ENCODE results near the gene LSM3.
"Not testable (repeated sequence)": the region's sequence is repeated elsewhere in the genome, so short reads cannot be mapped to it uniquely, and the experiment has no call there.

Gene LSM3

DNA sequence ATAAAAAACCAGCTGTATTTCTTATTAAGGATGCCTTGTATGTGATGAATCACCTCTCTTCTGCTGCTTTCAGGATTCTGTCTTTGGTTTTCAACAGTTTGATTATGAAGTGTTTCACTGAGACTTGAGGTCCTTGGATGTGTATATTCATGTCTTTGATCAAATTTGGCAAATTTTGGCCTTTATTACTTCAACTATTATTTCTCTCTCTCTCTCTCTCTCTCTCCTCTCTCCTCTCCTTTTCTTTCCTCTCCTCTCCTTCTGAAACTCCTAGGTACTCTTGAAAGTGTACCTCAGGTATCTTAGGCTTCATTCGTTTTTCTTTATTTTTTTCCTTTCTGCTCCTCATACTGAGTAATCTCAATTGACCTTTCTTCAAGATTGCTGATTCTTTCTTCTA lies 43.3 kb downstream of the LSM3 start:
- no peak for DNase-seq (ENCODE audit: low read depth in 2 of 2)

DNA sequence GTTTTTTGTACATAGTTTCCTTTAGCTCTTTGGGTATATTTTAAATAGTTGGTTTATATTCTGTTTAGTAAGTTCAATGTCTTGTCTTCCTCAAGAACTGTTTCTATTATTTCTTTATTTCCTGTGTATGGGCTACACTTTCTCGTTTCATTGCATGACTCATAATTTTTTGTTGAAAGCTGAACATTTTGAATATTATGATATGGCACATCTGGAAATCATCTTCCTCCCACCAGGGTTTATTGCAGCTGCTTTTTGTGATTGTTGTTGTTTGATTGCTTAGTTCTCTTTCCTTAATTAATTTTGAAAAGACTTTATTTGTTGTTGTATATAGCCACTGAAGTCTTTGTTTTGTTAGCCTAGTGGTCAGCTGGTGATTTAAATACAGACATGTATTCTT lies 43.8 kb downstream of the LSM3 start:
- DNase-seq (ENCODE audit: low read depth in 2 of 2): no peak

DNA sequence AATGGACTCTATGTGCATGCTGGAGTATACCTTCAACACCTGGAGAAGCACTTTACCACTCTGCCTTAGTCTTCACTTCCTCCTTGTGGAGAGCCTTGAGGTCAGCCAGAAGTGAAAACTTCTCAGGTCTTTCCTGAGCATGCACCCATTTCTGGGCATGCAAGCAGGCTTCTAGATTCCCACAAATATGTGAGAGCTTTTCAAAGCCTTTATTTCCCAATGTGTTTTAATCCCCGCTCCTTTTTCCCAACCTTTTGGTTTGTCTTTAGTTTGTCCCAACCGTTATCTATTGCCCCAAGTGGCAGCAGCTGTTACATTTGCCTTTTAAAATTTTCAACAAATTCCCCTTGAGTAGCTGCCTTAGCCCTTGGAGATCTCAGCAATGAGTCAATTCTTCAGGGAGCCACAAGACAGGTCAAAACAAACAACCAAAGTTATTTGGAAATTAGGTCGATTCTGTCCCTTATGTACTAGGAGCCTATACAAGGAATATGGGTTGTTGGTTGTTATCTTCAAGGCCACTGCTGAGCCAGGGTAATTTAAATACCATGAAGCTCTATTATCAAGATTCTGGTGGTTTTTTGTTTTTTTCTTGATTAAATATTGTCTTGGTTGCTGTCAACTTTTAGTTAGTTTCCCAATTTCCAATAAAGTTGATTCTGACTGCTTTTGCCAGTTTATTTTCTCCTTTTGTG lies 44.4 kb downstream of the LSM3 start:
- no peak for DNase-seq (ENCODE audit: low read depth in 2 of 2)

DNA sequence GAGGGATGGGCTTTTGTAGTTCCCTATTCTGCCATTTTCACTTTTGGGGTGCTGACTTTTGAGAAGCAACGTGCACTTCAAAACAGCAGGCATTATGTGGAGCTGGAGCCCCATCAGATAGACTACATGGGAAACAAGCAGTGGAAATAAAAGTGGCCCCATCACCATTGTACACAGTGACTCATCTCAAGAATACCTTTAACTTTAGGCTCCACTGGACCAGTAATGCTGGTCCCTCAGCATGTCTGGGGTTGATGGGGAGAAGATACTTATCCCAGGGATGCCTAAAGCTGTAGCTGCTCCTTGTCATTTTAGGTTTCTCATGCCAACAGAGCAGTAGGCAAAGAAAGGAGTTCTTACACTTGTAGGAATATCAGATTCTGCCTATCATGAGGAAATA lies 45.0 kb downstream of the LSM3 start:
- no peak for DNase-seq (ENCODE audit: low read depth in 2 of 2)

DNA sequence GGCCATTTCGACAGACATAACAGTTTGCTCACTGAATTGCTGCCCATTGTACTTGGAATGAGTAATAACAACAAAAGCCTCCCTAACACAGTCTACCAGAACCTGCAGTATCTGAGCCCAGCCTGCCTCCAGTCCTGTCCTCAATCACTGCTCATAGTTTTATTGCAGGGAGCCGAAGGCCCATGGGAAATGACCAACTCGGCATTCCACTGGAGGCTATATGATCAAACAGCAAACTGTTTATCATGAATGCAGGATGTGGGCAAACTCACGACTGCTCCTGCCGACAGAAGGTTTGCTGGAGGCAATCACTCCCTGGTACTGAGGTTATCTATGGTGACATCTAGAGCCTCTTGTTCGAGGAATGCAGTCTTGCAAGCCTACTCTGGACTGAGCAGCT lies 46.3 kb downstream of the LSM3 start:
- DNase-seq (ENCODE audit: low read depth in 2 of 2): no peak

DNA sequence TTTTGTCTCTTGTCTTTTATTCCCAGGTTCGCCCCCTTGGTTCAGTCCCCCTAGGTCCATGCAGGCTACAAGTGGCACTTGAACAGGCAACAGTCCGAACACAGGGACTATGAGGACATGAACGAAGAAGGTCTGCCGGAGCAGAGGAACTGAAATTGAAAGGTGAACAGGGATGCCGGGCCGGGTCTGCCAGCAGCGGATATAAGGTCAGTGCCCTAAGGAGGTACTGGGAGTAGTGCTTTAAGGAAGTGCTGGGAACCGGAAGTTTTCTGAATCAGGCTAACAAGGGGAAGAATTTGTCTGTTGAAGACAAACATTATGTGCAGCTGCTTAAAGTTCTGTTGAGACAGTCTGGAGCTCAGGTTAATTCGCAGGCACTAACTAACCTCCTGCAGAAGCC lies 46.8 kb downstream of the LSM3 start:
- no peak for DNase-seq (ENCODE audit: low read depth in 2 of 2)

DNA sequence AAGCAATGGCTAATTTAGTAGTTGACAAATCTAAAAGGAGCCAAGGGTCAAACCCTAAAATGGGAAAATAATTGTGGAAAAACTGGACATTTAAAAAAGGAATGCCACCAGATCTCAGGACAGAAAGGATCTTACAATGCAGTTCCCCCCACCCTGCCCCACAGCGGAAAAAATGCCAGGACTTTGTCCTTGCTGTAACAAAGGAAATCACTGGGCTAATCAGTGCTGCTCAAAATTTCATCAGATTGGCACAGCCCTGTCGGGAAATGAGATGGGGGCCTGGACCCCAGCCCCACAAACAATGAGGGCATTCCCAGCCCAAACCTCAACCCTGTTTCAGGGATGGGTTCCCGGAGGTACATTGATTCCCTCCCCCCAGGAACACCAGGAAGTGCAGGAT lies 47.7 kb downstream of the LSM3 start:
- DNase-seq (ENCODE audit: low read depth in 2 of 2): not testable (repeated sequence)

DNA sequence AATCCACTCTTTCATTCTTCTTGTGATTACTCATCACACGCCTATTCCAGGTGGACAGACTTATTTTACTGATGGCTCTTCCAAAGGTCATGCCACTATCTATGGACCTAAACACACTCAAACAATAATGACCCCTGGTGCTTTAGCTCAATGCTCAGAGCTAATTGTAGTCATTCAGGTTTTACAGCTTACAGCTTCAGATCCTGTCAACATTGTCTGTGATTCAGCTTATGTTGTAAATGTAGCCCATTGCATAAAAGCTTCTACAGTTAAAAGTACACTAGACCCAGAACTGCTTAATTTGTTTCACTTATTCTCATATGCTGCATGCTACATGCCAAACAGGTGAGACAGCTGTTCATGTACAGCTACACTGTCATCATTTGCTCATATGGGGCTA lies 49.2 kb downstream of the LSM3 start:
- DNase-seq (ENCODE audit: low read depth in 2 of 2): no peak

DNA sequence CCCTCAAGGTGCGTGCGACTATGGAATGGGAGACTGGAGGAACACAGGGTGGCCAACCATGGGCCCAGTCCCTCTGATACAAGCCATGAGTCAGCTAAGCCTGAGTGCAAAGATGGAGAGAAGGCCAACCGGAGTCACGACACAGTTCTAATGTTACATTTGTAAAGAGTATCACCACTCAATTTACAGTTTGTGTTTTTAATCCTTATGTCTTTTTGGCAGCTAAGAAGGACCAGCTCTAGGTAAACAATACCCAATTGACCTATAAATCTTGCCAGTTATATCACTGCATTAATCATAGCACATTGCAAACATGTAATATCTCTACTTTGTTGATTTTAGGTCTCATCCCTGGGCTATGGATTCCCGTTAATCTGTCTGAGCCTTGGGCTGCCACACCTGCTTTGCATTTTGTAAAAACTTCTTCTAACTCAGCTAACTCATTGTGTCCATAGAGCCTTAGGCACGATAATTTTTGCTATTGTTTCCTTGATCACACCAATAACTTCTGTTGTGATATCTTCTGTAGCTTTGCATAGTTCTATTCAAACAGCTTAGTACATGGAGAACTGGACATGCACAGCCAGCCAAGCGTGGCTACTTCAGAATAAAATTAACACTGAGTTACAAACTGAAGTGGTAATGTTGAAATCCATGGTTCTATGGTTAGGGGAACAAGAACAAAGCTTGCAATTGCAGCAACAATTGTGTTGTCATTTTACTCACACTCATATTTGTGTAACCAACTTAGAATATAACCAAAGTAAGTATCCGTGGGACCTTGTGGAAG lies 50.3 kb downstream of the LSM3 start:
- no peak for DNase-seq (ENCODE audit: low read depth in 2 of 2)

DNA sequence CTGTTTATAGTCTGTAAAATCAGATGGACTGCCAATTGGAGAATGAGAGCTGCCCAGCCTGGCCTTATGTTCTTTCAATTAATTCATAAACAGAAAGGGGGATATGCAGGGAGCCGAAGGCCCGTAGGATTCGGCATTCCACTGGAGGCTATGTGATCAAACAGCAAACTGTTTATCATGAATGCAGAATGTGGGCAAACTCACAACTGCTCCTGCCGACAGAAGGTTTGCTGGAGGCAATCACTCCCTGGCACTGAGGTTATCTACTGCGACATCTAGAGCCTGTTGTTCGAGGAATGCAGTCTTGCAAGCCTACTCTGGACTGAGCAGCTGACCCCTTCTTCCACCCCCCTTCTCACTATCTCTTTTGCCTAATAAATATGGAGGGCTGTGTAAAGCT lies 51.1 kb downstream of the LSM3 start:
- DNase-seq (ENCODE audit: low read depth in 2 of 2): not testable (repeated sequence)

DNA sequence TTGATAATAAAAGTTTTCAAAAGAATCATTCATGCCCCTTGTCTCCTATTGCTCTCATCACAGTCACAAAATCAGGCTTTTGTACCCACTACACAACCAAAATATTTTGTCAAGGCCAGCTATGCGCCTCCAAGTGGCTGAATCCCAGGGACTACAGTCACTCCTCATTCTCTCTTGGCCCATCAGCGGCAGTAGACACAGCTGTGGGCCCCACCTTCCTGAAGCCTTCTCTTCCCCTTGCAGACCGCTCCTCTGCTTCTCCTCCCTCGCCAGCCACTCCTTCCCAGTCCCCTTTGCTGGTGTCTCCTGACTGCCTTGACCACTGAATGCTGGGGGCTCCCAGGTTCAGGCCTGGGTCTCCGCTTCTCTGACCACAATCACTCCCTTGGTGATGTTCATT lies 52.1 kb downstream of the LSM3 start:
- no peak for DNase-seq (ENCODE audit: low read depth in 2 of 2)

DNA sequence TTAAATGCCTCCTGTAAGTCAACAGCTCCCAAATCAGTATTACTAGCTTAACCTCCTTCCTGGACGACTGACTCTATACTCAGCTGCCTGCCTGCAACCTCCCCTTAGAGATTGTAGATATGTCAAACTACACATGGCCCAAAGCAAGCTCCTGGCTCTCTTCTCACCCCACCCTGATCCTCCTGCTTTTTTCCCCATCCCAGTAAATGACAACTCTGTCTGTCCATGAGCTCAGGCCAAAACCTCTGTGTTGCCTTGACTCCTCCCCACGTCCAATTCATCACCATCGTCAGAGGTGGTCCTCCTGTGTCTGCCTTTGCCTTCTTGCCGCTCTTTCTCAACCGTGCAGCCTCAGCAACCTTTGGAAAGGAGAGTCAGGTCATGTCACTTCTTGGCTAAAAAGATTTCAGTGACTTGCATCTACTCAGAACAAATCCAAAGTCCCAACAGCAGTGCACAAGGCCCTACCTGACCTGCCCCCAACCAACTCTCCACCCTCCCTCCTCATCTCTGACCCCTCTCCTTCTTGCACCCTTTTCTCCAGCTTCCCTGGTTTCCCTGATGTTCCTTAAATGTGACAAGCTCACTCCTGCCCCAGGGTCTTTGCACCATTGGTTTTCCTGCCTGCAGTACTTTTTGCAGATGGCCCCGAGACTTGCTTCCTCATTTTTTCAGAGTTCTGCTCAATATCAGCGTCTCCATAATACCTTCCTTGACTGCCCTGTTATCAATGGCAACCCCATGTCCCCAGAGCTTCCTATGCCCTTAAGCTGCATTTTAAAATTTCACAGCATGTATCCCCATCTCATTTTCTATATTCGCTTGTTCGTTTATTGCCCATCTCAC lies 52.8 kb downstream of the LSM3 start:
- no peak for DNase-seq (ENCODE audit: low read depth in 2 of 2)

DNA sequence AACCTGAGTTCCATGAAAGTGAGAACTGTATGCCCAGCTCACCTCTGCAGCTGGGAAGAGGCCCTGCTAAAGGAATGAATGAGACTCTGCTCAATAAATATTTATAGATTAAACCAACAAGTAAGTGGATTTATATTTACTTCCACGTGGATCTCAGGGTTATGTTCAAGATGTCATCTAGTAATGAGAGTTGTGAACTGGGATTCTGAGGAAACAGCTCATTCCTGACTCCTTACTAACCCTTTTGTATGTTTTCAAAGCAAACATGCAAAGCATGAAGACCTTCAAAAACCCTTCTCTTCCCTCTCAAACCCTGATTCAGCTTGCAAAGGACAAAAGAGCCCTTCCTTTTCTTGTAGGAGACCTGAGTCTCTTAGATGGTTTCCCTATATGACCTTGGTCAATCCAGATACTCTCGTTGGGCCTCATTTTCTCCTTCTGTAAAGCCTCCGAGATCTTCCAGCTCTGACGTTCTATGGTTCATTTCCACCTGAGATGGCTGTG lies 53.4 kb downstream of the LSM3 start:
- no peak for DNase-seq (ENCODE audit: low read depth in 2 of 2)

DNA sequence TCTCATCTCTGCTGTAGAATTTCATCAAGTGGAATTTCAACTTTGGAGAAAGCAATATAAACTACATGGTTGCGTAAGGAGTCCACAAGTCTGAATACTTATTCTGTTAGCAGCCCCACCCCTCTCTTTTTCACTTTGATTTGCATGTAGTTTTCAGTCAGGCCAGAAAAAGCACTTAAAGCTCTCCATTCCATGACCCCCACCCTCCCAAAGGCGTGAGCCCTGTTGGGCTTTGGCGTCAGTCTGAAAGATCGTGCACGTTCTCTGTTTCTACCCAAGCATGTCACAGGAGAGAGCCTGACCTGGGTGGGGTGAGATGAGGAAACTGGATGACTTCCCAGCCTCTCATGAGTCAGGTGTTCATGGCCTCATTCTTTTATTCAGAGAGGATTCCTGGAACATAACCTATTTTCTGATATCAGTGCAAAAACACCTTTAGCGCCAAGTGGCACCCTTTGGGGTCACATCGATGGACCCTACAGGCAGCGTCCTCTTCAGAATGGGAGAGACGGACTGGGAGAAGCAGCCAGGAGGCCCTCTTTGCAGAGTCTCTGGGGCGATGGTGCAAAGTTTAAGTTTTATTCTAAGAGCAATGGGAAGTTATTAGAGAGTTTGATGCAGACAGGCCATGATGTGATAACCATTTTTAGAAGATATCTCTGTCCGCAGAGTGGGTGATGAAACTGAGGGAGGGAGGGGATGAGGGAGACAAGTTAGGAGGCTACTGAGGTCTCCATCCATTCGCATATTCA lies 55.8 kb downstream of the LSM3 start:
- no peak for DNase-seq (ENCODE audit: low read depth in 2 of 2)

DNA sequence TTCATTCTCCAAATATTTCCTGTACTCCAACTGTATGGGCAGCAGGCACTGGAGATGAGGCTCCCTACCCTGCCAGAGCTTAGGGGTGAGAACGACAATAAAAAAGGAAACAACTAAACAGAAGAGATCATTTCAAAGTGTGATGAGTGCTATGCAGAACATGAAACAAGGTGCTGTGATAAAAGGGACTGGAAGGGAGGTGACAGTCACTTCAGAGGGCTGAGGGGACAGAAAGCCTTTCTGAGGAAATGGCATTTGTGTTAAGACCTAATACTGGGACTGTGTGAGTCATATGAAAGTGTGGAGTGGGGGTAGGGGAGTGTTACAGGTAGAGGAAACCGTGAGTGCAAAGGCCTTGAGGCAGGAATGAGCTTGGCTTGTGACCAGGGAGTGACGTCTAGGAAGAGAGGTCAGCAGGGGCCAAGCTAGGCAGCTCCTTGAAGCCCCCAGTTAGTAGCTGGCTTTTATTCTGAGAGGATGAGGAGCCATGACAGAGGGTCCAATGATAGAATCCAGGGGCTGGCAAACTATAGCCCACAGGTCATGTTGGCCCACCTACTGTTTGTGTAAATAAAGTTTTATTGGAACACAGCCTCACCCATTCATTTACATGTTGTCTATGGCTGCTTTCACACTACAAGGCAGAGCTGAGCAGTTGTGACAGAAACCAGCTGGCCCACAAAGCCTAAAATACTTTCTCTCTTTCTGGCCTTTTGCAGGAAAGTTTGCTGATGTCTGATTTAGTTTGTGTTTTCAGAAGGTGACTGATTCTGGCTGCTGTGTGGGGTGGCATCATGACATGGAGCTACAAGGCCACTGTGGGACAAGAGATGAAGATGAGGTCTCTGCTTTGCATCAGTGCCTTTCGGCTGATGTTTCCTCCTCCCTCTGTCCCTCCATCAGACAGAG lies 56.6 kb downstream of the LSM3 start:
- DNase-seq (ENCODE audit: low read depth in 2 of 2): no peak

DNA sequence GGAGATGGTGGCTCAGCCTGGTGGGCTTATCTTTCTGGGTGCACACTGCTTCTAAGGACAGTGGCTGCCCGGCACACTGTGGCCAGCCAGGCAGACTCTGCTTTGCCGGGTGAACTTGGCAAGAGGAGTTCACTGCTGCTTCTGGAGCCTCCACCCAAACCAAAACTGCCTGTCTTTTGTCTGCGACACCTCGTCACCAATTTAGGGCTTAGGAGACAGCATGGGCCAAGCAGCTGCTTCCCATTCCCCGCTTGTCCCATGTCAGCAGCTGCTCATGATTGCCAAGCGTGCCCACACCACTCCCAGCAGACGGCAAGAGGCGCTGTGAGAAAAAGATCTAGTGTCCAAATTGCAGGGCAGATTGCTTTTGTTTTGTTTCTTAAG lies 57.3 kb downstream of the LSM3 start:
- DNase-seq (ENCODE audit: low read depth in 2 of 2): no peak

DNA sequence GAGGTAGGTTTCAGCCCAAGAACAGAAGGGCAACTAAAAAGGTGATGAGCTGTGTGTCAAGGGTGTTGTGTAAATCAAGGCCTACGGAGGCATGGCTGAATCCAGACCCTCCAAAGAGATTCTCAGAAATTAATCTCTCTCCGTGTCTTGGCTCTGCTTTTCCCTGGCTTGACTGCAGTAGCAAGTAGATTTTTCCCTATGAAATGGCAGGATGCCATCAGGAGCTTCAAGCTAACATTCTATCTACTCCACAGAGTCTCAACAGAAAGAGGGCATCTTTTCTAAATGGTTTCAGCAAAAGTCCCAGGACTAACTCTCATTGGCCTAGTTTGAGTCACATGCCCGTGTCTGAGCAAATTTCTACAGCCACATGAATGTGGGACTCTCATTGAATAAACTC lies 58.3 kb downstream of the LSM3 start:
- DNase-seq (ENCODE audit: low read depth in 2 of 2): no peak

DNA sequence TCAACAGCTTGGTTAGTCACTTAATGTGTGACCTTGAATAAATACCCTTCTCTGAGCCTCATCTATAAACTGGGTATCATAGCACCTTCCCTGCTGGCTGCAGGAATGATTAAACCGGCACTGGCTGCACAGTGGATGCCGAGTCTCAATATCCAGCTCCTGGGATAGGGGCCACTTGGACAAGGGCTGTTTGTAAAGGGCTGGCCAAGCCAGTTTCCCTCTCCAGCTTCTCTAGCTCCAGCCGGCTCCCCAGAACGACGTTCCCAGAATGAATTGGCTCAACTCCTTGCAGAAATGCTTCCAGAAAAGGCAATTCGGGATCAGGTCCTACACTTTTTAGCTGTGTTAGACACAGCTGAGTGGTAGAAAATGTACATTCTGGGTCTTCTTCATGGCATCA lies 58.8 kb downstream of the LSM3 start:
- DNase-seq (ENCODE audit: low read depth in 2 of 2): no peak

DNA sequence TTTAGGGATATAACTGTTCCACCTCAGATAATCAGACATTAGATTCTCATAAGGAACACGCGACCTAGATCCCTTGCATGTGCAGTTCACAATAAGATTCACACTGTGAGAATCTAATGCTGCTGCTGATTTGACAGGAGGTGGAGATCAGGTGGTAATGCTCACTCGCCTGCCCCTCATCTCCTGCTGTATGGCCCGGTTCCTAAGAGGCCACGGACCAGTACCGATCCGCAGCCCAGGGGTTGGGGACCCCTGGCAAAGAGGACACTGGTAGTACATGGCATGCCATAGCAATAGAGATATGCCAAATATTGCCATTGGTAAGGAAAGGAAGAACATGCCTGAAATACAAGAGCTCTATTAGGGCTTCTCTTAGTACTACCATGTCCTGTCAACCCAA lies 59.7 kb downstream of the LSM3 start:
- DNase-seq (ENCODE audit: low read depth in 2 of 2): no peak

DNA sequence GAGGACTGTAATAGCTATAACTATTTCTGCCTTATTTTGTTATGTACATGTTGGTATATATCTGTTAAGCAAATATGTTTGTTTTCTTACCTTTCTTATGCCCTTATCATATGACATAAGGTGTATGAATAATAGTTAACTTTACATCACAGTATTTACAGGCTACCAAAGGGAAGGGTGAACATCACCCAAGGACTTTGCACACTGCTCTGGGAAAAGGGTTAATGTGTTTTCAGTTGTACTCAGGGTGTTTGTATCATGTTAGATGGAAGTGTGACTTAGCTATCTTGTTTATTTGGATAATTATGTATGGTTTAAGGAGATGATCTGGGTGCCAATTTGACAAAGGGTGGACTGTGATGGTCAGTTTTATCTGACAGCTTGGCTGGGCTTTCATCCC lies 60.3 kb downstream of the LSM3 start:
- DNase-seq (ENCODE audit: low read depth in 2 of 2): no peak

DNA sequence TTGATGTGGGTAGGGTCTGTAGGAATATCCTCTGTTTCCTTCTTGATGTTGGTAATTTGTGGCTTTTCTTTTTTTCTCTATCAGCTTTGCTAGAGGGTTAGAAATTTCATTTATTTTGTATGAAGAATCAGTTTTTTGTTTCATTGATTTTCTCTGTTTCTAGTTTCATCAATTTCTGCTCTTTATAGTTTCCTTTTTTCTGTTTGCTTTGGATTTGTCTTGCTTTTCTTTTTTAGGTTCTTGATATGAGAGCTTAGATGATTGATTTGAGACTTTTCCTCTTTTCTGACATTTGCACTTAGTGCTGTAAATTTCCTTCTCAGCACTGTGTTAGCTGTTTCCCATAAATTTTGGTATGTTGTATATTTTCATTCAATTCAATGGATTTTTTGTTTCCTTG lies 61.3 kb downstream of the LSM3 start:
- DNase-seq (ENCODE audit: low read depth in 2 of 2): no peak

Measured in stimulated activated CD8-positive, alpha-beta memory T cell treated with anti-CD3 and anti-CD28 coated beads, Interleukin-2, amount 100 ng/mL, for 1 hour (primary cell).